GM12872 (cell line): ENCODE measurements around the gene CD86.

Experiments
- TF ChIP-seq, protein P1 (sequence below): IDR thresholded peaks from 3 replicates; pipeline ENCODE4 v1.5.1; 2011; ENCODE audit warnings: low read depth, mild to moderate bottlenecking, low read length, moderate library complexity; ENCODE audit not compliant: insufficient read depth

CD86 gene, protein sequence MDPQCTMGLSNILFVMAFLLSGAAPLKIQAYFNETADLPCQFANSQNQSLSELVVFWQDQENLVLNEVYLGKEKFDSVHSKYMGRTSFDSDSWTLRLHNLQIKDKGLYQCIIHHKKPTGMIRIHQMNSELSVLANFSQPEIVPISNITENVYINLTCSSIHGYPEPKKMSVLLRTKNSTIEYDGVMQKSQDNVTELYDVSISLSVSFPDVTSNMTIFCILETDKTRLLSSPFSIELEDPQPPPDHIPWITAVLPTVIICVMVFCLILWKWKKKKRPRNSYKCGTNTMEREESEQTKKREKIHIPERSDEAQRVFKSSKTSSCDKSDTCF

DNA sequence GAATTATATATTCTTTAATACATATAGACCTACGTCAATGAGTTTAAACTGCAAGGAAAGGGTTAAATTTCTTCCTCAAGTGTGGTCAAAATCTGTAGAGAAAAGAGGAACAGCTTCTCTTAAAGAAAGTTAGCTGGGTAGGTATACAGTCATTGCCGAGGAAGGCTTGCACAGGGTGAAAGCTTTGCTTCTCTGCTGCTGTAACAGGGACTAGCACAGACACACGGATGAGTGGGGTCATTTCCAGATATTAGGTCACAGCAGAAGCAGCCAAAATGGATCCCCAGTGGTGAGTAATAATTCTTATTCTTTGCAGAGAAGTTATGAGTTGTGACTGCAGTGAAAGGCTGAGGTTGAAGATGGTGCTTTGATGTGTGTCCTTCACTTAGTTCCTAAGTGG is at the start of gene CD86:
Gene CD86, plus strand, starts transcription at position 148 of the 400 bp plus-strand sequence. Its CDS starts 128 bp downstream, at position 276.
- TF ChIP-seq, protein P1, sequence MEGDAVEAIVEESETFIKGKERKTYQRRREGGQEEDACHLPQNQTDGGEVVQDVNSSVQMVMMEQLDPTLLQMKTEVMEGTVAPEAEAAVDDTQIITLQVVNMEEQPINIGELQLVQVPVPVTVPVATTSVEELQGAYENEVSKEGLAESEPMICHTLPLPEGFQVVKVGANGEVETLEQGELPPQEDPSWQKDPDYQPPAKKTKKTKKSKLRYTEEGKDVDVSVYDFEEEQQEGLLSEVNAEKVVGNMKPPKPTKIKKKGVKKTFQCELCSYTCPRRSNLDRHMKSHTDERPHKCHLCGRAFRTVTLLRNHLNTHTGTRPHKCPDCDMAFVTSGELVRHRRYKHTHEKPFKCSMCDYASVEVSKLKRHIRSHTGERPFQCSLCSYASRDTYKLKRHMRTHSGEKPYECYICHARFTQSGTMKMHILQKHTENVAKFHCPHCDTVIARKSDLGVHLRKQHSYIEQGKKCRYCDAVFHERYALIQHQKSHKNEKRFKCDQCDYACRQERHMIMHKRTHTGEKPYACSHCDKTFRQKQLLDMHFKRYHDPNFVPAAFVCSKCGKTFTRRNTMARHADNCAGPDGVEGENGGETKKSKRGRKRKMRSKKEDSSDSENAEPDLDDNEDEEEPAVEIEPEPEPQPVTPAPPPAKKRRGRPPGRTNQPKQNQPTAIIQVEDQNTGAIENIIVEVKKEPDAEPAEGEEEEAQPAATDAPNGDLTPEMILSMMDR = no peak

DNA sequence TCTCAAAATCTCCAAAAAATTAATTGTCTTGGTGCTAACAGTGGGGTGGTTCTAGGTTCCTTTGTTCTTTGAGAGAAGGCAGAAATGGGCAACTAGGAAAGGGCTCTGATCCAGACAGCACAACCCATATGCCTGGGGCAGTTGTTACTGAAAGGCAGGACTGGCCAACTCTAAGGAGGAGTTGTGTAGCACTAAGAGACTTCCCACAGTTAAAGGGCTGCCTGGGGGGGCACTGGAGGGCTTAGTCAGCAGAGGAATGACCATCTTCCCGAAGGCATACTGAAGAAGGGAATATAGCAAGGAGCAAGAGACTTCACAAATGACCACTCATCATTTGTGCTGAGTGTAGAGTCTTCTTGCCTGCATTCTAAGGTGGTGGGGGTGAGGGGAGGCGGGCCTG is 48.9 kb upstream of the CD86 start:
- TF ChIP-seq, protein P1 = no peak

DNA sequence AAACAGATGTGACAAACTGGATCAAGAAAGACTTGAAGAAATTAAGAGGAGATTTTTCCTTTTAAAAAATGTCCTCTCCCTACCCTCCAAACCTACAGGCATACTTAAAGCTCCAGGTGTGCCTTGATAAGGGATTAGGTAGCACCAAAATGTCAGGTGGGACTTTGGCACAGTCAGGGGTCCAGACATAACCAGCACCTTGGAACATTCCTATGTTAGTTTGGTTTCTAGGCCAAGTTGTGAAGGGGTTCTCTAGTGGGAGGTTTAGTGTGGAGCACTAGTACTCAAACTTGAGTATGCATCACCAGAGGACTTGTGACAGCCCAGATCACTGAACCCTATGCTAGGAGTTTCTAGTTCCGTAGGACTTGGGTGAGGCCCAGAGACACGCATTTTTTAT is 47.0 kb upstream of the CD86 start:
- TF ChIP-seq, protein P1 = no peak

DNA sequence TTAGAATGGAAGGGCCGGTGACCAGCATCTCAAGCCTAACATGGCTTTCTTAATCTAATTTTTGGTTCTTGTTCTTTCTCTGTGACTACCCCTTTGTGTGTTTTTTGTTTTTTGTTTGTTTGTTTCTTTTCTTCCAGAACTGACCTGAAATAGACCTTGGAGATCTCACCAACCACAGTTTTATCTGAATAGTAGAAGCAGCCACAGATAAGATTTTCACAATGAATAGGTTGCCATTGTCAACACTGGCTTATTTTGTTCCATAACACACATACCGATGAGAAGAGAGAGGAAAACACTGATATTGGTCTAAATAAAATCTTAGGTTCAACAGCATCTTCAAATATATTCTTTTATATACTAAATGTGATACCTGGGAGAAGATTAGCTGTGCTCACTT is 44.7 kb upstream of the CD86 start:
- TF ChIP-seq, protein P1 = no peak

DNA sequence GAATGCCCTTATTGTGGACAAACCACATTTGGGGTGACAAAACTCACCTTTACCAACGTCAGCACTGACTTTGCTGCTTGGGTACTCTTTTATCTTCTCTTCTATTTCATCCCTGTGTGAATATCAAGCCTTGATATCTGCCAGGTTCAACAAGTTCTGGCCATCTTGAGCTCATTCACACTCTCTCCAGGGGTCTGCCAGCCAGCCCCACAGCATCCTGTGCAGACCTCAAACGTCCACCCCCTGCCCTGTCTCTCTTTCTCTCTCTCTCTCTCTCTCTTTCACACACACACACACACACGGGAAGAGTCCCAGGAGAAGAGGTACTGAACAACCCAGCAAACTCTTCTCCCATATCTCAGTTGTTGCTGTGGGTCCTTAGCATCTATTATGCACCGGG is 43.8 kb upstream of the CD86 start:
- TF ChIP-seq, protein P1 = no peak

DNA sequence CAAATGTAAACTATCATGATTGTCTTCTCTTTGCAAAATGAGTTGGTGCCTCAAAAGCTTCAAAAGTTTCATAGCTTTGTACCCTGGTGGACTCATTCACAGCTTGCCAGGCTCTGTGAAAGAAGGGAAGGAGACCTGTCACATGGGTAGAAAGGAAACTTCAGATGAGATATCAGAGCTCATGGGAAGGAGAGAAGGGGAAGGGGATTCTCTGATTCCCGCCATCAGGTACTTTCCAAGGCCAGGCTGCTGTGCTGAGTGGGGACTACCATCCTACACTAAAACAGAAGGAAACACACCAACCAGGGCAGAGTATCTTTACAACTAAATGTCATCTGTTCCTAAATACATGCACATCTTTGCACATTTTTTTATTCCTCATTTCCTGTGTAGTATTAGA is 42.3 kb upstream of the CD86 start:
- TF ChIP-seq, protein P1 = no peak

DNA sequence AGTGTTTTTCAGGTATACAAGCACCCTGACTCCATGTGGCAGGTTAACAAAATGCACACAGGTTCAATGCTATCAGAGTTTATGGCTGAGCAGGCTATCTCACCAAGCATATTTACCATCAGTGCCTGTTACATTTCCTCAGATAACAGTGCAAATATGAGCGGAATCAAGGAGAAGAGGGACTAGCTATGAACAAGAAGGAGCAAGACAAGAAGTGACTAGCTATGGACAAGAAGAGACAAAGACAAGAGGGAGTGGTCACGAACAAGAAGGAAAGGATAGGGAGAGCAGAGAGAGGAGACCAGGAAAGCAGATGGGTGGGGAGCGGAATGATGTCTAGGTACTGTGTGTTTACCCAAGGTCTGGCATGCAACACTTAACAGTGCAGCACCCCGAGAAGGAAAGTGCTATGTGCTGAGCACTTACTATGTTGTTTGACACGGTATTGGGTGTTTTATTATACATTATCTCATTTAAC is 41.7 kb upstream of the CD86 start:
- TF ChIP-seq, protein P1 = no peak
